Neuronal stem cell (in vitro differentiated cells): ENCODE measurements around the gene FAM168A.

Source experiments
- DNase-seq: peaks from one replicate; pipeline ENCODE4 v3.0.0-alpha.2; 2013; ENCODE audit warnings: low spot score
- H2AFZ ChIP-seq: one replicate; pipeline ENCODE4 v1.6.1; 2013; ENCODE audit warnings: mild to moderate bottlenecking, low read length, inconsistent platforms
- H2AK5ac ChIP-seq: 2 replicates; pipeline ENCODE4 v1.6.1; 2013; ENCODE audit warnings: low read depth, mild to moderate bottlenecking, inconsistent platforms, low read length, moderate library complexity, mixed read lengths
- H2BK120ac ChIP-seq: 2 replicates; pipeline ENCODE4 v1.6.1; 2013; ENCODE audit warnings: low read depth, mild to moderate bottlenecking, inconsistent platforms, low read length, moderate library complexity, mixed read lengths
- H2BK12ac ChIP-seq: one replicate; pipeline ENCODE4 v1.6.1; 2013; ENCODE audit warnings: low read length, inconsistent platforms
- H2BK15ac ChIP-seq: 2 replicates; pipeline ENCODE4 v1.6.1; 2013; ENCODE audit warnings: mild to moderate bottlenecking, low read length, inconsistent platforms, mixed read lengths
- H2BK5ac ChIP-seq: one replicate; pipeline ENCODE4 v1.6.1; 2013; ENCODE audit warnings: inconsistent platforms, mild to moderate bottlenecking, low read length, moderate library complexity
- H3K14ac ChIP-seq: one replicate; pipeline ENCODE4 v1.6.1; 2013; ENCODE audit warnings: low read length, inconsistent platforms
- H3K18ac ChIP-seq: 2 replicates; pipeline ENCODE4 v1.6.1; 2013; ENCODE audit warnings: low read length, inconsistent platforms
- H3K23ac ChIP-seq: 2 replicates; pipeline ENCODE4 v1.6.1; 2013; ENCODE audit warnings: low read depth, mild to moderate bottlenecking, mixed read lengths, low read length, inconsistent platforms; ENCODE audit not compliant: poor library complexity
- H3K27ac ChIP-seq: replicated peaks from 3 replicates; pipeline ENCODE4 v1.5.1; 2013; ENCODE audit warnings: low read length, inconsistent platforms
- H3K27me3 ChIP-seq, 3 experiments: 2 replicates each; pipeline ENCODE4 v1.6.1; 2013; ENCODE audit warnings: low read length in 3 of 3, mild to moderate bottlenecking in 2 of 3, inconsistent platforms in 1 of 3, low read depth in 1 of 3, mixed read lengths in 1 of 3, moderate library complexity in 1 of 3; ENCODE audit not compliant: control insufficient read depth in 3 of 3, insufficient read depth in 3 of 3
- H3K36me3 ChIP-seq, 2 donors: replicated peaks in 1 of 2; 2 replicates each; pipeline ENCODE4 v1.6.1; 2013; ENCODE audit warnings: low read length in 2 of 2; ENCODE audit not compliant: control insufficient read depth in 2 of 2, insufficient read depth in 2 of 2
- H3K4ac ChIP-seq: 2 replicates; pipeline ENCODE4 v1.6.1; 2013; ENCODE audit warnings: inconsistent platforms, mild to moderate bottlenecking, low read length, moderate library complexity
- H3K4me1 ChIP-seq, 2 donors: 1 replicate in 1 of 2; 2 replicates in 1 of 2; pipeline ENCODE4 v1.6.1; 2013; ENCODE audit warnings: low read length in 2 of 2, low read depth in 1 of 2; ENCODE audit not compliant: control insufficient read depth in 2 of 2, insufficient read depth in 1 of 2
- H3K4me2 ChIP-seq: one replicate; pipeline ENCODE4 v1.6.1; 2013; ENCODE audit warnings: mild to moderate bottlenecking, low read length, inconsistent platforms; ENCODE audit not compliant: insufficient read depth, poor library complexity, severe bottlenecking
- H3K4me3 ChIP-seq, 2 donors: 2 replicates each; pipeline ENCODE4 v1.5.1; 2013; ENCODE audit warnings: low read length in 2 of 2, mild to moderate bottlenecking in 2 of 2, inconsistent platforms in 1 of 2, moderate library complexity in 1 of 2
- H3K79me1 ChIP-seq: one replicate; pipeline ENCODE4 v1.6.1; 2013; ENCODE audit warnings: low read depth, mild to moderate bottlenecking, inconsistent platforms, low read length, moderate library complexity
- H3K9ac ChIP-seq: one replicate; pipeline ENCODE4 v1.6.1; 2013; ENCODE audit warnings: mild to moderate bottlenecking, low read depth, low read length, inconsistent platforms; ENCODE audit not compliant: poor library complexity
- H3K9me3 ChIP-seq, 2 donors: replicated peaks in 1 of 2; 2 replicates each; pipeline versions ENCODE3 to v1.6.1; 2013; ENCODE audit warnings: low read length in 2 of 2, mild to moderate bottlenecking in 2 of 2, inconsistent platforms in 1 of 2, low read depth in 1 of 2, mixed read lengths in 1 of 2, moderate library complexity in 1 of 2; ENCODE audit not compliant: control insufficient read depth in 2 of 2, insufficient read depth in 1 of 2
- H4K8ac ChIP-seq: one replicate; pipeline ENCODE4 v1.6.1; 2013; ENCODE audit warnings: low read depth, mild to moderate bottlenecking, inconsistent platforms, low read length, moderate library complexity
- H4K91ac ChIP-seq: one replicate; pipeline ENCODE4 v1.6.1; 2013; ENCODE audit warnings: low read length, low read depth, mild to moderate bottlenecking, inconsistent platforms; ENCODE audit not compliant: poor library complexity
- WGBS, 2 donors: extraction: QIAGEN DNeasy Blood & Tissue Kit; methylation state at CpG; one replicate each; pipeline ENCODE4 v1.1.7; 2013; ENCODE audit warnings: missing lambda C conversion rate in 2 of 2, mixed read lengths in 1 of 2; ENCODE audit not compliant: insufficient read length in 2 of 2, insufficient replicate concordance in 1 of 2; ENCODE audit errors: extremely low coverage in 2 of 2; 5-methylcytosine and 5-hydroxymethylcytosine counted together

Gene FAM168A

DNA sequence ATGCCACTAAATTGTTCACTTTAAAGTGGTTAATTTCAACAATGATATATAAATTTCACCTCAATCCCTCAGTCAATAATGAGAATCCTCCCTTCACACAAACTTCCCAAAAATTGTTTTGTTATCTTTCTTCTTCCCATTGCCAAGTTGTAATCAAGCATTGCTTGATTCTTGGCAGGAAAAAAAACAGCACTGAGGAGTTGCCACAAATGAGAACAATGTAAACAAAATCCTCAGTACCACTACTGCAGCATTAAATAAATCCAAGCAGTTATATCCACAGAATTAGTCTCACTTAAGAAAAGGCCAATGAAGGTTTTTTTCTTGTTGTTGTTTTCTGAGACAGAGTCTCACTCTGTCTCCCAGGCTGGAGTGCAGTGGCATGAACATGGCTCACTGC, 38.2 kb downstream of the FAM168A start:
- no peak overlapping the region for H2AK5ac ChIP-seq
- H2AFZ ChIP-seq: no peak overlapping the region
- H4K91ac ChIP-seq: no peak overlapping the region
- H3K36me3 ChIP-seq: peaks cover 0 to 2% of the 10 kb centered on the region in 2 donors
- peaks cover 2% of the 10 kb centered on the region for H3K79me1 ChIP-seq
- peaks cover 0 to 8% of the 10 kb centered on the region in 2 donors for H3K9me3 ChIP-seq
- no peaks in the 10 kb centered on the region for H3K27me3 ChIP-seq
- no peak overlapping the region for H4K8ac ChIP-seq
- no peak overlapping the region for H3K9ac ChIP-seq
- H3K14ac ChIP-seq: no peak overlapping the region
- no peak overlapping the region for H2BK15ac ChIP-seq
- H3K4me3 ChIP-seq: no peak overlapping the region
- no peak overlapping the region for H2BK5ac ChIP-seq
- H2BK120ac ChIP-seq: no peak overlapping the region
- peaks cover 0 to 12% of the 10 kb centered on the region in 2 donors for H3K4me1 ChIP-seq
- H2BK12ac ChIP-seq: no peak overlapping the region
- no peak overlapping the region for H3K4ac ChIP-seq
- H3K23ac ChIP-seq: no peak overlapping the region
- no peak overlapping the region for H3K27ac ChIP-seq
- H3K4me2 ChIP-seq: no peak overlapping the region
- DNase-seq: no peak
- H3K18ac ChIP-seq: no peak overlapping the region

DNA sequence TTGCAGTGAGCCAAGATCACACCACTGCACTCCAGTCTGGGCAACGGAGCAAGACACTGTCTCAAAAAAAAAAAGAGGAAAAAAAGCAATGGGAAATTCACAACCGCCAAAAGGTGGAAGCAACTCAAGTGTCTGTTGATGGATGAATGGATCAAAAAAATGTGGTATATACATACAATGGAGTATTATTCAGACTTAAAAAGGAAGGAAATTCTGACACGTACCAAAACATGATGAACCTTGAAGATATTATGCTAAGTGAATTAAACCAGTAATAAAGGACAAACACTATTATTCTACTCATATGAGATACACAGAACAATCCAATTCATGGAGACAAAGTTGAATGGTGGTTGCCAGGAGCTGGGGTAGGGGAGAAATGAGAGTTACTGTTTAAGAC, 40.9 kb downstream of the FAM168A start:
- Histone ChIP-seq H2AK5ac (no peak overlapping the region), H3K36me3 (peaks cover 0 to 2% of the 10 kb centered on the region in 2 donors), H3K4me3 (no peak overlapping the region), H2BK120ac (no peak overlapping the region), H2BK5ac (no peak overlapping the region), H2BK12ac (no peak overlapping the region), H3K79me1 (peaks cover 2% of the 10 kb centered on the region), H3K4me1 (peaks cover 0 to 13% of the 10 kb centered on the region in 2 donors), H3K9me3 (peaks cover 0 to 8% of the 10 kb centered on the region in 2 donors), H4K8ac (no peak overlapping the region), H3K27me3 (no peaks in the 10 kb centered on the region), H3K18ac (no peak overlapping the region), H3K4ac (no peak overlapping the region), H2AFZ (no peak overlapping the region), H4K91ac (no peak overlapping the region), H3K27ac (no peak overlapping the region), H3K4me2 (no peak overlapping the region), H3K14ac (no peak overlapping the region), H3K9ac (no peak overlapping the region), H3K23ac (no peak overlapping the region), H2BK15ac (no peak overlapping the region)
- no peak for DNase-seq
- no CpG with 5 or more reads among the region's 3 CpGs for WGBS, 2 donors

DNA sequence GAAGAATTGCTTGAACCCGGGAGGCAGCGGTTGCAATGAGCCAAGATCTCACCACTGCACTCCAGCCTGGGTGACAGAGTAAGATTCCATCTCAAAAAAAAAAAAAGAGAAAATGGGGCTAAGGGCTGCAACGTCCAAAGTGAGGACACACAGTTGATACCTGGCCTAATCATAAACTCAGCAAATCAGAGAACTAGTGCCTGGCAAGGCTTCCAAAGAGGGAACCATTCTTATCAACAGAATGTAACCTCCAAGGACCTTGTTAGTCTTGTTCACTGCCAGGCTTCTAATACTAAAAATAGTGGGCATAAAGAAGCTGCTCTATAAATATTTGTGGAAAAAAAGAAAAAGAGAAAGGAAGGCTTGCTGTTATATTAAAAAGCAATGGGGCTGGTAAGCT, 42.3 kb downstream of the FAM168A start:
- no peak overlapping the region for H3K4me2 ChIP-seq
- no peak for DNase-seq
- H2BK120ac ChIP-seq: no peak overlapping the region
- no peak overlapping the region for H2BK15ac ChIP-seq
- H3K27me3 ChIP-seq: no peaks in the 10 kb centered on the region
- H2AK5ac ChIP-seq: no peak overlapping the region
- no peak overlapping the region for H3K27ac ChIP-seq
- no peak overlapping the region for H2BK12ac ChIP-seq
- H3K9ac ChIP-seq: no peak overlapping the region
- H2BK5ac ChIP-seq: no peak overlapping the region
- peaks cover 0 to 2% of the 10 kb centered on the region in 2 donors for H3K36me3 ChIP-seq
- no peak overlapping the region for H2AFZ ChIP-seq
- peaks cover 0 to 13% of the 10 kb centered on the region in 2 donors for H3K4me1 ChIP-seq
- no peak overlapping the region for H3K23ac ChIP-seq
- whole genome bisulfite sequencing, 2 donors: no CpG with 5 or more reads among the region's 3 CpGs
- H3K4ac ChIP-seq: no peak overlapping the region
- H3K18ac ChIP-seq: no peak overlapping the region
- H3K14ac ChIP-seq: no peak overlapping the region
- no peak overlapping the region for H4K91ac ChIP-seq
- peaks cover 2% of the 10 kb centered on the region for H3K79me1 ChIP-seq
- H3K9me3 ChIP-seq: peaks cover 0 to 8% of the 10 kb centered on the region in 2 donors
- no peak overlapping the region for H4K8ac ChIP-seq
- no peak overlapping the region for H3K4me3 ChIP-seq

DNA sequence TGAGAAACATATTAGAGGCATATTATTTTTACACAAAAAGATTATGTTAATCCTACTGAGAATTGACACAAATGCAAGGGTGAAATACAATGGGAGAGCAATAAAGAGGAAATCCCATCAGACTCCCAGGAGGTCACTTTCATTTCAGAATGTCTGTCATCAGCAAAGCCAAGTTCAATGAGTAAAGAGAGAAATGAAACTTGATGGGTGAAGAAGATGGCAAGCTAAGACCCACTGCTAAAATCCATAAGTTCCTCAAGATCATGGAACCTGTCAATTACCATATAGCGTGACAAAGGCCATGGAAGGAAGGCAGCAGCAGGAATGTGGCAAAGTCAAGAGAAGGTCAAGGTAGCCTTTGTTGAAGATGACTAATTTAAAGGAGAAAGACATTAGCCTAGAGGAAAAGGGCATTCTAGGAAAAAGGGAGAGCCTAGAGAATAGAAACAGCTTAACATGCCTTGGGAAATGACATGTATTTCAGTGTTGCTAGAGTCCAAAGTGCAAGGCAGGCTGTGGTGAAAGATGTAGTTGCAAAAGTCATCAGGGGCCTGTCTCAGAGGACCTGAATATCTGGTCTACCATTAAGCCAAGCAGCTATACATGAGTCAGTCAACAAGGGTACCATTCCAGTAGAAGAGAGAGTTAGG, 43.1 kb downstream of the FAM168A start:
- H3K79me1 ChIP-seq: peaks cover 2% of the 10 kb centered on the region

More for the DNA sequence above, 43.1 kb downstream of the FAM168A start:
- H3K14ac ChIP-seq: no peak overlapping the region
- H3K27me3 ChIP-seq: no peaks in the 10 kb centered on the region
- peaks cover 0 to 2% of the 10 kb centered on the region in 2 donors for H3K36me3 ChIP-seq
- no peak overlapping the region for H3K4me3 ChIP-seq
- H3K9me3 ChIP-seq: peaks cover 0 to 8% of the 10 kb centered on the region in 2 donors
- H2BK5ac ChIP-seq: no peak overlapping the region
- no peak overlapping the region for H2BK120ac ChIP-seq
- no peak overlapping the region for H3K4me2 ChIP-seq
- no peak overlapping the region for H3K27ac ChIP-seq
- H2AK5ac ChIP-seq: no peak overlapping the region
- no peak overlapping the region for H2AFZ ChIP-seq
- no peak overlapping the region for H3K18ac ChIP-seq
- H3K4me1 ChIP-seq: peaks cover 0 to 13% of the 10 kb centered on the region in 2 donors
- WGBS, 2 donors: no CpG with 5 or more reads among the region's 1 CpG
- H4K91ac ChIP-seq: no peak overlapping the region
- H2BK12ac ChIP-seq: no peak overlapping the region
- no peak overlapping the region for H3K9ac ChIP-seq
- no peak overlapping the region for H3K23ac ChIP-seq
- H2BK15ac ChIP-seq: no peak overlapping the region
- H3K4ac ChIP-seq: no peak overlapping the region
- no peak for DNase-seq
- H4K8ac ChIP-seq: no peak overlapping the region
